H1 (cell line): Measurements from ENCODE around the gene KIDINS220. TPM values are rescaled to one million over a fixed set of nuclear protein-coding genes. Genes with fewer than 3 reads are reported as not detected.

Source experiments
- CHD7 ChIP-seq: fragments of 300-600 bp; sonication (generic); IDR thresholded peaks from 2 replicates; pipeline ENCODE4 v1.7.1; 2012; ENCODE audit warnings: low read length, moderate library complexity, mild to moderate bottlenecking, inconsistent platforms; ENCODE audit not compliant: insufficient replicate concordance
- FOSL1 ChIP-seq: IDR thresholded peaks from 2 replicates; pipeline ENCODE4 v1.6.1; 2011; ENCODE audit warnings: mild to moderate bottlenecking, low read depth, low read length, moderate library complexity; ENCODE audit not compliant: insufficient read depth
- polyA plus RNA-seq, 7 experiments: library from polyadenylated mRNA; depleted of rRNA in 3 of 7; stranded (reverse) in 5 of 7; unstranded in 2 of 7; fragments of >200 nt in 5 of 7; fragments of 200-250 nt in 2 of 7; gene quantifications; 1 replicate in 5 of 7; 2 replicates in 1 of 7; 4 replicates in 1 of 7; pipeline versions ENCODE4 v1.2.1 to v1.2.3, GENCODE V29; 2011 to 2013; ENCODE audit warnings: missing spikeins in 2 of 7, mixed read lengths in 2 of 7
- total RNA-seq: library from RNA; stranded (reverse); fragmentation: NEBNext Ultra II Directional; extraction: Animal tissue kit (Norgen Biotek cat#: 25700); gene quantifications from 2 replicates; pipeline ENCODE4 v1.2.1, GENCODE V29; 2021

The KIDINS220 gene
- total and polyA plus RNA-seq, 2 of the 8 experiments (the other 6 are each of a cell fraction or from before 2014, with no cell fraction given) = 21.2 to 27.1 TPM

- TF ChIP-seq CHD7 (no peak), FOSL1 (no peak)
- TF ChIP-seq, all 59 proteins: peak for 0
Measured at GRCh38 chr2:8884812-8885211, 47.4 kb upstream of the KIDINS220 start (continued).
